Ishikawa (cell line): ENCODE results near the gene PTPN11.

Source experiments
- CEBPB ChIP-seq: IDR thresholded peaks from 2 replicates; pipeline ENCODE4 v1.6.1; 2012
- EGR1 ChIP-seq: IDR thresholded peaks from 2 replicates; pipeline ENCODE4 v1.6.1; 2012
- EP300 ChIP-seq: IDR thresholded peaks from 2 replicates; pipeline ENCODE4 v1.6.1; 2012; ENCODE audit warnings: borderline replicate concordance
- FOXM1 ChIP-seq: IDR thresholded peaks from 2 replicates; pipeline ENCODE4 v1.6.1; 2012; ENCODE audit warnings: low read depth, borderline replicate concordance
- MAX ChIP-seq: IDR thresholded peaks from 2 replicates; pipeline ENCODE4 v1.6.1; 2012
- TAF1 ChIP-seq: IDR thresholded peaks from 2 replicates; pipeline ENCODE4 v1.6.1; 2012; ENCODE audit warnings: low read depth, mild to moderate bottlenecking
- TCF12 ChIP-seq: IDR thresholded peaks from 2 replicates; pipeline ENCODE4 v1.6.1; 2012; ENCODE audit warnings: low read depth
- USF1 ChIP-seq: IDR thresholded peaks from 2 replicates; pipeline ENCODE4 v1.6.1; 2012
- YY1 ChIP-seq: IDR thresholded peaks from 2 replicates; pipeline ENCODE4 v1.6.1; 2012; ENCODE audit warnings: low read depth
- ZBTB7A ChIP-seq: IDR thresholded peaks from 2 replicates; pipeline ENCODE4 v1.6.1; 2012; ENCODE audit warnings: low read depth

GRCh38 chr12:112447106-112447505, 28.4 kb downstream of the PTPN11 start:
- TF ChIP-seq YY1 = no peak
- no peak for TF ChIP-seq EP300
- no peak for TF ChIP-seq TAF1
- TF ChIP-seq MAX = no peak
- TF ChIP-seq ZBTB7A = no peak
- no peak for TF ChIP-seq FOXM1
- no peak for TF ChIP-seq CEBPB
- TF ChIP-seq USF1 = no peak
- TF ChIP-seq TCF12 = no peak
- TF ChIP-seq EGR1 = no peak
